ENCODE results near the gene TULP3.

TULP3 gene

GRCh38 chr12:2974560-2974971 is 83.9 kb downstream of the TULP3 start:
- no peak for DNase-seq

- no peak for DNase-seq
Measured at GRCh38 chr12:2976581-2976996, 85.9 kb downstream of the TULP3 start.

GRCh38 chr12:2977776-2978175 is 87.1 kb downstream of the TULP3 start:
- DNase-seq = no peak

GRCh38 chr12:2979806-2980205 is 89.1 kb downstream of the TULP3 start:
- no peak for DNase-seq

- DNase-seq = no peak
Measured at GRCh38 chr12:2980630-2981029, 89.9 kb downstream of the TULP3 start.

GRCh38 chr12:2982361-2982760 is 91.7 kb downstream of the TULP3 start:
- DNase-seq = no peak

GRCh38 chr12:2984249-2984648 is 93.6 kb downstream of the TULP3 start:
- DNase-seq = no peak

- no peak for DNase-seq
Measured at GRCh38 chr12:2984698-2985097, 94.0 kb downstream of the TULP3 start.

- no peak for DNase-seq
Measured at GRCh38 chr12:2986876-2987275, 96.2 kb downstream of the TULP3 start.

GRCh38 chr12:2988494-2988893 is 97.8 kb downstream of the TULP3 start:
- no peak for DNase-seq
